Measurements from ENCODE around the gene CEP250. TPM values are rescaled to one million over a fixed set of nuclear protein-coding genes. Genes with fewer than 3 reads are reported as not detected.
"Not testable (repeated sequence)": the region's sequence is repeated elsewhere in the genome, so short reads cannot be mapped to it uniquely, and the experiment has no call there.

Gene CEP250
- total RNA-seq, 1 donor from 2014 or later, result 54.7 TPM

- no peak for TF ChIP-seq CTCF (IDR thresholded peaks at IDR 0.05)
- Mint-ChIP-seq H3K9me3 (no peaks in the 10 kb centered on the region), H3K27me3 (peaks cover 11% of the 10 kb centered on the region), H3K4me3 (peak overlapping the region; percentile 88), H3K27ac (no peak overlapping the region), H3K36me3 (ENCODE audit: low read depth) (no peaks in the 10 kb centered on the region), H3K4me1 (peaks cover 6% of the 10 kb centered on the region)
- peak; percentile 83 for DNase-seq
- CTCF ChIA-PET, result interaction anchor here (0.9 to 2.7 kb wide), 10 partner anchors 9 to 410 kb away, joined by 3 to 14 read pairs (median 4); partner anchors contain the start of genes CEP250 and EDEM2
- intact Hi-C loops (cut with micrococcal nuclease), result loop anchor here (1.0 to 2.0 kb wide), 4 partner anchors 34 to 613 kb away; partner anchors contain the start of gene EDEM2
- peak; percentile 100 for ATAC-seq (ENCODE audit: low read depth)
- POLR2A ChIA-PET, result interaction anchor here (0.7 to 0.8 kb wide), 3 partner anchors 8 to 1130 kb away, joined by 3 to 5 read pairs (median 4); partner anchors contain the start of genes CEP250 and SCAND1
These were observed 8.2 kb upstream of the CEP250 start for GRCh38 chr20:35447082-35447789.

- no peaks in the 10 kb centered on the region for H3K36me3 Mint-ChIP-seq (ENCODE audit: low read depth)
- POLR2A ChIA-PET, result no interaction called here
- H3K4me3 Mint-ChIP-seq, result no peak overlapping the region
- no peak overlapping the region for H3K27ac Mint-ChIP-seq
- H3K27me3 Mint-ChIP-seq, result peaks cover 9% of the 10 kb centered on the region
- no peak for DNase-seq
- TF ChIP-seq CTCF (IDR thresholded peaks at IDR 0.05), result no peak
- no peak for ATAC-seq (ENCODE audit: low read depth)
- CTCF ChIA-PET, result interaction anchor here (1.6 to 1.9 kb wide), 2 partner anchors 7 to 14 kb away, joined by 5 to 10 read pairs; partner anchors contain the start of gene CEP250
- intact Hi-C loops (cut with micrococcal nuclease), result no loop called here
- H3K9me3 Mint-ChIP-seq, result no peaks in the 10 kb centered on the region
- H3K4me1 Mint-ChIP-seq, result peaks cover 6% of the 10 kb centered on the region
These were observed 6.5 kb upstream of the CEP250 start for GRCh38 chr20:35448788-35449373.

- H3K9me3 Mint-ChIP-seq; H3K4me3 Mint-ChIP-seq; H3K4me1 Mint-ChIP-seq; intact Hi-C loops (cut with micrococcal nuclease); DNase-seq; ATAC-seq (ENCODE audit: low read depth); H3K27ac Mint-ChIP-seq; CTCF ChIA-PET; H3K36me3 Mint-ChIP-seq (ENCODE audit: low read depth); H3K27me3 Mint-ChIP-seq: not testable (repeated sequence)
- POLR2A ChIA-PET, result interaction anchor here (0.7 to 0.8 kb wide), 3 partner anchors 83 to 303 kb away, joined by 3 to 7 read pairs (median 4); partner anchors contain the start of gene EDEM2
These were observed 5.5 kb upstream of the CEP250 start for GRCh38 chr20:35449855-35450254.

- ChIA-PET CTCF (no interaction called here), POLR2A (no interaction called here)
- intact Hi-C loops (cut with micrococcal nuclease), result no loop called here
- peaks cover 18% of the 10 kb centered on the region for H3K4me1 Mint-ChIP-seq
- H3K4me3 Mint-ChIP-seq, result no peak overlapping the region
- no peak for TF ChIP-seq CTCF (IDR thresholded peaks at IDR 0.05)
- no peaks in the 10 kb centered on the region for H3K9me3 Mint-ChIP-seq
- ATAC-seq (ENCODE audit: low read depth) (no peak), DNase-seq (no peak)
- peaks cover 4% of the 10 kb centered on the region for H3K36me3 Mint-ChIP-seq (ENCODE audit: low read depth)
- peaks cover 5% of the 10 kb centered on the region for H3K27me3 Mint-ChIP-seq
- H3K27ac Mint-ChIP-seq, result no peak overlapping the region
These were observed 4.1 kb upstream of the CEP250 start for GRCh38 chr20:35451295-35451694.

- no peak for TF ChIP-seq CTCF (IDR thresholded peaks at IDR 0.05)
- Mint-ChIP-seq H3K9me3 (no peaks in the 10 kb centered on the region), H3K27me3 (no peaks in the 10 kb centered on the region), H3K4me3 (peak overlapping the region; percentile 93), H3K27ac (no peak overlapping the region), H3K36me3 (ENCODE audit: low read depth) (peaks cover 4% of the 10 kb centered on the region), H3K4me1 (peaks cover 12% of the 10 kb centered on the region)
- ChIA-PET CTCF (no interaction called here), POLR2A (interaction anchor here (0.6 to 2.8 kb wide), 8 partner anchors 42 to 500 kb away, joined by 3 to 24 read pairs (median 4); partner anchors contain the start of genes MMP24OS, RBM39, SCAND1 and SPAG4)
- DNase-seq (no peak), ATAC-seq (ENCODE audit: low read depth) (no peak)
- intact Hi-C loops (cut with micrococcal nuclease), result loop anchor here (2.0 kb wide), 5 partner anchors 37 to 501 kb away; partner anchors contain the start of gene SCAND1
These were observed 1.8 kb upstream of the CEP250 start for GRCh38 chr20:35453647-35454046.

GRCh38 chr20:35456700-35457099, 1.3 kb downstream of the CEP250 start:
- H3K27ac Mint-ChIP-seq, result not testable (repeated sequence)

GRCh38 chr20:35457539-35457938, 2.1 kb downstream of the CEP250 start:
- H3K9me3 Mint-ChIP-seq; H3K4me3 Mint-ChIP-seq; DNase-seq; CTCF ChIA-PET; H3K27me3 Mint-ChIP-seq; intact Hi-C loops (cut with micrococcal nuclease); POLR2A ChIA-PET; H3K27ac Mint-ChIP-seq; ATAC-seq (ENCODE audit: low read depth): not testable (repeated sequence)
- peaks cover 20% of the 10 kb centered on the region for H3K4me1 Mint-ChIP-seq
- H3K36me3 Mint-ChIP-seq (ENCODE audit: low read depth), result peaks cover 12% of the 10 kb centered on the region

More at GRCh38 chr20:35456700-35457099, 1.3 kb downstream of the CEP250 start:
- ChIA-PET CTCF (interaction anchor here (2.1 kb wide), 1 partner anchor 9 kb away, joined by 10 read pairs; no protein-coding TSS in a partner anchor), POLR2A (interaction anchor here (1.3 to 2.1 kb wide), 2 partner anchors 34 to 161 kb away, joined by 4 to 17 read pairs; no protein-coding TSS in a partner anchor)
- H3K9me3 Mint-ChIP-seq; H3K27me3 Mint-ChIP-seq; DNase-seq; ATAC-seq (ENCODE audit: low read depth); H3K36me3 Mint-ChIP-seq (ENCODE audit: low read depth); intact Hi-C loops (cut with micrococcal nuclease): not testable (repeated sequence)
- H3K4me3 Mint-ChIP-seq, result peak overlapping the region; percentile 15
- H3K4me1 Mint-ChIP-seq, result peaks cover 13% of the 10 kb centered on the region
